GM10266 (cell line): Measurements from ENCODE around the gene PAK6.

Experiments
- DNase-seq: peaks from one replicate; pipeline ENCODE4 v3.0.0; 2012; ENCODE audit errors: extremely low spot score
- CTCF ChIP-seq: IDR thresholded peaks from 2 replicates; pipeline ENCODE4 v1.5.1; 2012; ENCODE audit warnings: mild to moderate bottlenecking, low read depth; ENCODE audit not compliant: control insufficient read depth, insufficient read depth; ENCODE audit errors: missing control alignments

The PAK6 gene

GRCh38 chr15:40246496-40247280 is 7.8 kb downstream of the PAK6 start:
- DNase-seq: no peak
- no peak for TF ChIP-seq CTCF

- no peak for DNase-seq
- TF ChIP-seq CTCF: no peak
These were observed 8.6 kb downstream of the PAK6 start for GRCh38 chr15:40247406-40247971.

GRCh38 chr15:40248006-40248783 is 9.3 kb downstream of the PAK6 start:
- DNase-seq: no peak
- TF ChIP-seq CTCF: no peak

- DNase-seq: no peak
- TF ChIP-seq CTCF: no peak
These were observed 10.8 kb downstream of the PAK6 start for GRCh38 chr15:40249477-40250303.

- TF ChIP-seq CTCF: no peak
These were observed 11.4 kb downstream of the PAK6 start for GRCh38 chr15:40250304-40250656.

GRCh38 chr15:40250771-40251483 is 12.1 kb downstream of the PAK6 start:
- no peak for DNase-seq
- TF ChIP-seq CTCF: no peak

More at GRCh38 chr15:40250304-40250656, 11.4 kb downstream of the PAK6 start:
- DNase-seq: no peak
